NK-92 treated with Interleukin-12 subunit alpha and Interleukin-12 subunit beta, amount 100 ng/mL, for 24 hours (cell line): Measurements from ENCODE around the gene PPP6R3.
"Not testable (repeated sequence)": the region's sequence is repeated elsewhere in the genome, so short reads cannot be mapped to it uniquely, and the experiment has no call there.

Experiments used
- DNase-seq: peaks from one replicate; lab custom pipeline; 2025; lab: John Stamatoyannopoulos, UW

PPP6R3 gene

GRCh38 chr11:68525336-68525735, 64.8 kb downstream of the PPP6R3 start:
- DNase-seq = no peak

GRCh38 chr11:68525930-68526329, 65.4 kb downstream of the PPP6R3 start:
- no peak for DNase-seq

- DNase-seq = no peak
Observed at GRCh38 chr11:68527585-68527984, 67.0 kb downstream of the PPP6R3 start.

GRCh38 chr11:68528630-68529029, 68.1 kb downstream of the PPP6R3 start:
- no peak for DNase-seq

- DNase-seq = no peak
Observed at GRCh38 chr11:68531129-68531693, 70.7 kb downstream of the PPP6R3 start.

- DNase-seq = no peak
Observed at GRCh38 chr11:68532727-68533369, 72.3 kb downstream of the PPP6R3 start.

- no peak for DNase-seq
Observed at GRCh38 chr11:68533945-68534344, 73.4 kb downstream of the PPP6R3 start.

GRCh38 chr11:68535098-68535497, 74.5 kb downstream of the PPP6R3 start:
- no peak for DNase-seq

- DNase-seq = no peak
Observed at GRCh38 chr11:68536706-68537105, 76.2 kb downstream of the PPP6R3 start.

- DNase-seq = no peak
Observed at GRCh38 chr11:68538025-68538424, 77.5 kb downstream of the PPP6R3 start.

GRCh38 chr11:68539395-68539794, 78.8 kb downstream of the PPP6R3 start:
- no peak for DNase-seq

- not testable (repeated sequence) for DNase-seq
Observed at GRCh38 chr11:68540504-68540903, 80.0 kb downstream of the PPP6R3 start.

GRCh38 chr11:68541116-68541515, 80.6 kb downstream of the PPP6R3 start:
- no peak for DNase-seq

- DNase-seq = no peak
Observed at GRCh38 chr11:68541991-68542390, 81.4 kb downstream of the PPP6R3 start.

GRCh38 chr11:68542617-68543016, 82.1 kb downstream of the PPP6R3 start:
- no peak for DNase-seq

GRCh38 chr11:68543594-68543993, 83.0 kb downstream of the PPP6R3 start:
- no peak for DNase-seq

- no peak for DNase-seq
Observed at GRCh38 chr11:68545347-68545746, 84.8 kb downstream of the PPP6R3 start.

GRCh38 chr11:68545796-68546195, 85.2 kb downstream of the PPP6R3 start:
- no peak for DNase-seq

- no peak for DNase-seq
Observed at GRCh38 chr11:68546555-68546954, 86.0 kb downstream of the PPP6R3 start.

GRCh38 chr11:68549789-68550484, 89.4 kb downstream of the PPP6R3 start:
- DNase-seq = no peak

- DNase-seq = no peak
Observed at GRCh38 chr11:68550485-68550817, 89.9 kb downstream of the PPP6R3 start.

- no peak for DNase-seq
Observed at GRCh38 chr11:68551223-68551622, 90.7 kb downstream of the PPP6R3 start.

GRCh38 chr11:68551777-68552176, 91.2 kb downstream of the PPP6R3 start:
- DNase-seq = no peak

- no peak for DNase-seq
Observed at GRCh38 chr11:68552542-68552941, 92.0 kb downstream of the PPP6R3 start.
